OCI-LY1 (cell line): ENCODE data around the gene LLGL2.

Experiments used
- CTCF ChIP-seq: fragments of 200-600 bp; sonication (generic), shearing (Covaris generic); IDR thresholded peaks from 2 replicates; pipeline ENCODE4 v1.5.1; 2017; ENCODE audit warnings: mild to moderate bottlenecking, antibody characterized with exemption, low read length, moderate library complexity, mixed read lengths
- EZH2 ChIP-seq: fragments of 200-600 bp; sonication (generic), shearing (Covaris generic); IDR thresholded peaks from 2 replicates; pipeline ENCODE4 v1.8.0; 2017; ENCODE audit warnings: borderline replicate concordance, mixed run types, mild to moderate bottlenecking, antibody characterized with exemption, low read length, moderate library complexity, mixed read lengths

GRCh38 chr17:75570034-75570676 lies 44.7 kb downstream of the LLGL2 start:
- TF ChIP-seq CTCF, result no peak
- TF ChIP-seq EZH2, result no peak
